Activated T-cell treated with anti-CD3 and anti-CD28 coated beads for 24 hours (primary cell): Measurements from ENCODE around the gene ZNF106.

Source experiments
- DNase-seq: peaks from one replicate; pipeline ENCODE4 v3.0.0-alpha.2; 2020; ENCODE audit warnings: low read depth

Gene ZNF106

GRCh38 chr15:42367041-42367440 lies 123.9 kb downstream of the ZNF106 start:
- DNase-seq: no peak

DNA sequence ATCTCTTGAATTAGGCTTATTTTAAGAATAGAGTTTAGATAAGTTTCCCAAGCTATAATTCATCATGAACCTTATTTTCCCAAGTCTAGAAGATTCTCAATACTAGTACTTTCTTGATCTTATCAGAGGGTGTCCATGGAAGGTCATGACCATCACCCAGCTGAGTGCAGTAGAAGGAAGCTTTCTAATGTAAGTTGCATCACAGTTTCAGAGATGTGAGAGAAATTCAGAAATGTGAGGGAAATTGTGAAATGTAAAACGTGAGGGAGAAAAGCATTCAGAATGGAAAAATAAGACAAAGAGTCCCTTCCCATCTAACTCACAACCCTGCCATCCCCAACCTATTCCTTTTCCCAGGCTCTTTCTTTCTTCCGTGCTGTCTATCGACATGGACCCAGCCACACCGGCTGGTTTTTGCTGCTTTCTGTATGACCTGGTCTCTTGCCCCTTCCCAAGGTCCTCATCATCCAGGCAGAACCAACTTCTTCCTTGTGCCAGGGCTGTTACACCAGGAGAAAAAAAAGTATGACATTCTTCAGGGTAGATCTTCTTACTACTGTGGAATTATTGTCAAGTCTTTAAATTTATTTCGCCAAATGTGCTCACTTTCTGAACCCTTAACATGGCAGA lies 124.9 kb downstream of the ZNF106 start:
- DNase-seq: no peak

DNA sequence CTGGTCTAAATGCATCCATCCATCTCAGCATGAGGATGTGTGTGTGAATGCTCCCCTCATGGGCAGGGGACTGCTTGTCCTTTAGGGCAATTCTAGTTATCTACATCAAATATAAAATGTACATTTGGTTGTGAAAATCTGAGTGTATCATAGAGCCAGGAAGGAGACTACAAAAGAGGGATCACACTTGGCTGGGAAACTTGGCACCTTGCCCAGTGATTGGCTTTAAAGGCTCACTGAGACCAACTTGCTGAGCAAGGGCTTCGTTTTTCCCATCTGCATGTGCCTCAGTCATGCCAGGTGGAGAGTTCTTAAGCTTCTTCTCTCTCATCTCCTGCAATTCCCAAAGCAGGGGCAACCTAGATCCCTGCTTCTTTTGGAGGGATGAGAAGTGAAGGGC lies 126.4 kb downstream of the ZNF106 start:
- DNase-seq: no peak

GRCh38 chr15:42363942-42364341 lies 127.0 kb downstream of the ZNF106 start:
- no peak for DNase-seq

DNA sequence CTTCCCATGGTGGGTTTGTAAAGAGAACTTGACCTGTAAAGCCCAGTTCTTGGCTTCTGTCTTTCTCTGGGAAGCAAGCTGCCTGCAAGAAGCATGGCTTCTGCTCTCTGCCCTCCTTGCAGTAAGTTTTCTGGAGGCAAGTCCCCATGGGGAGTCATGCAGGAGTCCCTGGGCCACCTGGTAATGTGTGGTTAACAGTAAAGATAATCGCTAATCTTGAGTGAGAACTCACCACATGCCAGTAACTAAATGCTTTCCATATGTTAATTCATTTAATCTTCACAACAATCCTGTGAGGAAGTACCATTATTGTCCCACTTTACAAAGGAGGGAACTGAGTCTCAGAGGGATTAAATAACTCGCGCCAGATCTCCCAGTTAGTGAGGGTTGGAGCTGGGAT lies 127.5 kb downstream of the ZNF106 start:
- no peak for DNase-seq
